CD14-positive monocyte (primary cell): ENCODE measurements around the gene POMC. TPM values are rescaled to one million over a fixed set of nuclear protein-coding genes. Genes with fewer than 3 reads are reported as not detected.

ENCODE experiments used
- DNase-seq, 3 donors: peaks; one replicate each; pipeline ENCODE4 v3.0.0-alpha.2; 2011 to 2022
- H2AFZ ChIP-seq: 2 replicates; pipeline ENCODE4 v1.6.0; 2012; ENCODE audit warnings: mild to moderate bottlenecking, low read depth, low read length, inconsistent platforms; ENCODE audit not compliant: insufficient read depth, poor library complexity, severe bottlenecking
- H3K27ac ChIP-seq, 2 donors: 1 replicate in 1 of 2; 2 replicates in 1 of 2; pipeline ENCODE4 v1.5.1; 2012 to 2013; ENCODE audit warnings: low read length in 2 of 2, control low read depth in 1 of 2, inconsistent platforms in 1 of 2, low read depth in 1 of 2, mild to moderate bottlenecking in 1 of 2
- H3K27me3 ChIP-seq, 2 donors: one replicate each; pipeline versions ENCODE4 v1.6.0 to v1.6.1; 2011 to 2013; ENCODE audit warnings: low read length in 2 of 2; ENCODE audit not compliant: control insufficient read depth in 2 of 2, insufficient read depth in 2 of 2
- H3K36me3 ChIP-seq, 2 donors: replicated peaks in 1 of 2; 1 replicate in 1 of 2; 2 replicates in 1 of 2; pipeline versions ENCODE4 v1.5.1 to v1.6.1; 2012 to 2013; ENCODE audit warnings: low read length in 2 of 2, control low read depth in 1 of 2, inconsistent platforms in 1 of 2, mild to moderate bottlenecking in 1 of 2; ENCODE audit not compliant: insufficient read depth in 2 of 2, control insufficient read depth in 1 of 2
- H3K4me1 ChIP-seq, 2 donors: 1 replicate in 1 of 2; 2 replicates in 1 of 2; pipeline versions ENCODE4 v1.5.1 to v1.6.1; 2012 to 2013; ENCODE audit warnings: low read length in 2 of 2, control low read depth in 1 of 2, inconsistent platforms in 1 of 2, mild to moderate bottlenecking in 1 of 2, moderate library complexity in 1 of 2; ENCODE audit not compliant: insufficient read depth in 2 of 2, control insufficient read depth in 1 of 2
- H3K4me2 ChIP-seq: replicated peaks from 2 replicates; pipeline ENCODE3; 2012; ENCODE audit warnings: low read length, moderate library complexity, mild to moderate bottlenecking; ENCODE audit not compliant: poor library complexity, severe bottlenecking; ENCODE audit errors: extremely low read depth
- H3K4me3 ChIP-seq, 3 experiments: fragments of 200-600 bp in 1 of 3; sonication (generic) in 1 of 3; replicated peaks in 1 of 3; 1 replicate in 2 of 3; 2 replicates in 1 of 3; pipeline ENCODE4 v1.5.1; 2011 to 2013; ENCODE audit warnings: low read length in 3 of 3, mild to moderate bottlenecking in 3 of 3, control low read depth in 2 of 3, low read depth in 2 of 3, inconsistent platforms in 1 of 3, moderate library complexity in 1 of 3
- H3K79me2 ChIP-seq: 2 replicates; pipeline ENCODE4 v1.6.0; 2012; ENCODE audit warnings: mild to moderate bottlenecking, control low read depth, inconsistent platforms, low read length, moderate library complexity; ENCODE audit not compliant: insufficient read depth
- H3K9ac ChIP-seq: 2 replicates; pipeline ENCODE4 v1.6.0; 2017; ENCODE audit warnings: low read length, mild to moderate bottlenecking; ENCODE audit not compliant: insufficient read depth, poor library complexity, severe bottlenecking
- H3K9me3 ChIP-seq, 2 donors: replicated peaks in 1 of 2; 1 replicate in 1 of 2; 2 replicates in 1 of 2; pipeline versions ENCODE4 v1.5.1 to v1.6.1; 2012 to 2013; ENCODE audit warnings: low read length in 2 of 2, control low read depth in 1 of 2; ENCODE audit not compliant: control insufficient read depth in 1 of 2, insufficient read depth in 1 of 2
- H4K20me1 ChIP-seq: 2 replicates; pipeline ENCODE4 v1.6.0; 2012; ENCODE audit warnings: mild to moderate bottlenecking, low read length, control low read depth, moderate library complexity; ENCODE audit not compliant: insufficient read depth
- H3K27ac Mint-ChIP-seq, 7 donors: one replicate each; pipeline ENCODE4 v1.8.0; 2020; ENCODE audit warnings: mild to moderate bottlenecking in 7 of 7, mixed read lengths in 7 of 7, moderate library complexity in 6 of 7, inconsistent platforms in 2 of 7
- H3K27me3 Mint-ChIP-seq, 3 donors: one replicate each; pipeline ENCODE4 v1.8.0; 2021 to 2022; ENCODE audit warnings: low read depth in 3 of 3, mild to moderate bottlenecking in 3 of 3, mixed read lengths in 3 of 3, moderate library complexity in 3 of 3, inconsistent platforms in 1 of 3
- H3K36me3 Mint-ChIP-seq, 2 donors: one replicate each; pipeline ENCODE4 v1.8.0; 2020; ENCODE audit warnings: mixed read lengths in 2 of 2, inconsistent platforms in 1 of 2, mild to moderate bottlenecking in 1 of 2
- H3K4me1 Mint-ChIP-seq: one replicate; pipeline ENCODE4 v1.8.0; 2020; ENCODE audit warnings: mild to moderate bottlenecking, mixed read lengths
- H3K4me3 Mint-ChIP-seq, 2 donors: one replicate each; pipeline ENCODE4 v1.8.0; 2020; ENCODE audit warnings: mild to moderate bottlenecking in 2 of 2, mixed read lengths in 2 of 2, moderate library complexity in 1 of 2
- H3K9me3 Mint-ChIP-seq, 7 donors: one replicate each; pipeline ENCODE4 v1.8.0; 2020 to 2022; ENCODE audit warnings: mixed read lengths in 7 of 7, mild to moderate bottlenecking in 6 of 7, moderate library complexity in 6 of 7, inconsistent platforms in 2 of 7
- WGBS: methylation state at CpG from one replicate; pipeline ENCODE4 v1.1.5; 2013; ENCODE audit warnings: missing lambda C conversion rate; ENCODE audit not compliant: insufficient coverage; 5-methylcytosine and 5-hydroxymethylcytosine counted together
- intact Hi-C, 2 donors: fragments of 100-400 bp; cut with micrococcal nuclease; formaldehyde crosslinking; loops; one replicate each; pipeline versions ENCODE4 v1.15.0 to v1.15.1; 2023
- polyA plus RNA-seq, 3 donors: library from polyadenylated mRNA; depleted of rRNA in 1 of 3; unstranded in 2 of 3; stranded (reverse) in 1 of 3; fragments of 300-500 nt in 2 of 3; fragments of >200 nt in 1 of 3; fragmentation: Illumina TruSeq in 2 of 3; gene quantifications; 1 replicate in 2 of 3; 2 replicates in 1 of 3; pipeline ENCODE4 v1.2.3, GENCODE V29; 2012 to 2021
- TF ChIP-seq, protein P1 (sequence below): fragments of 200-600 bp; IDR thresholded peaks from one replicate; pipeline ENCODE4 v1.8.0; 2022; ENCODE audit warnings: antibody characterized with exemption, mild to moderate bottlenecking

POMC gene
- polyA plus RNA-seq, 3 donors = 3.5 to 4.7 (median 4.6) TPM

DNA sequence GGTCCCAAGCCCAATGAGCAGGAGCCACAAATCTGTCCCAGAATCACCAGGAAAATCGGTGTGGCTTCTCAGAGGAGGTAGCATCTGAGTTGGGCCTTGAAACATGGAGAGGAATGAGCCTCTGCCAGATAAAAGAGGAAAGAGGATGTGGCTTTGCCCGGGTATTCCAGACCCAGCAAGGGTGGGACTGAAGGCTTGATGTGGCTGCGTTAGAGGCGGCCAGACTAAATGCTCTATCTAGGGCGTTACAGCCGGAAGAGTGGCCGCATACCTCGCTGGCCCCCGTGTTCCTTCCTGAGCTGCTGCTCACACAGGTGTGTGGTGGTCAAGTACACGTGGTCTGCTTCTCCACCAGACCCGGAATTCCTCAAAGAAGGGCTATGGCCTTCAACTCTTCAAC, 33.9 kb upstream of the POMC start:
- Mint-ChIP-seq H3K9me3 (no peaks in the 10 kb centered on the region), H3K4me3 (no peak overlapping the region), H3K36me3 (no peaks in the 10 kb centered on the region), H3K4me1 (peaks cover 13% of the 10 kb centered on the region), H3K27me3 (peaks cover 9 to 12% (median 10%) of the 10 kb centered on the region in 3 donors), H3K27ac (no peak overlapping the region)
- Histone ChIP-seq H3K9me3 (no peaks in the 10 kb centered on the region), H4K20me1 (no peaks in the 10 kb centered on the region), H3K27me3 (no peaks in the 10 kb centered on the region), H3K9ac (no peak overlapping the region), H3K36me3 (no peaks in the 10 kb centered on the region), H3K79me2 (no peaks in the 10 kb centered on the region), H3K4me3 (no peak overlapping the region), H3K27ac (no peak overlapping the region), H2AFZ (peak overlapping the region; percentile 17), H3K4me2 (no peak overlapping the region), H3K4me1 (peaks cover 6 to 8% of the 10 kb centered on the region in 2 donors)
- 7% methylated on average over 8 of the region's 11 CpGs for WGBS
- TF ChIP-seq, protein P1, sequence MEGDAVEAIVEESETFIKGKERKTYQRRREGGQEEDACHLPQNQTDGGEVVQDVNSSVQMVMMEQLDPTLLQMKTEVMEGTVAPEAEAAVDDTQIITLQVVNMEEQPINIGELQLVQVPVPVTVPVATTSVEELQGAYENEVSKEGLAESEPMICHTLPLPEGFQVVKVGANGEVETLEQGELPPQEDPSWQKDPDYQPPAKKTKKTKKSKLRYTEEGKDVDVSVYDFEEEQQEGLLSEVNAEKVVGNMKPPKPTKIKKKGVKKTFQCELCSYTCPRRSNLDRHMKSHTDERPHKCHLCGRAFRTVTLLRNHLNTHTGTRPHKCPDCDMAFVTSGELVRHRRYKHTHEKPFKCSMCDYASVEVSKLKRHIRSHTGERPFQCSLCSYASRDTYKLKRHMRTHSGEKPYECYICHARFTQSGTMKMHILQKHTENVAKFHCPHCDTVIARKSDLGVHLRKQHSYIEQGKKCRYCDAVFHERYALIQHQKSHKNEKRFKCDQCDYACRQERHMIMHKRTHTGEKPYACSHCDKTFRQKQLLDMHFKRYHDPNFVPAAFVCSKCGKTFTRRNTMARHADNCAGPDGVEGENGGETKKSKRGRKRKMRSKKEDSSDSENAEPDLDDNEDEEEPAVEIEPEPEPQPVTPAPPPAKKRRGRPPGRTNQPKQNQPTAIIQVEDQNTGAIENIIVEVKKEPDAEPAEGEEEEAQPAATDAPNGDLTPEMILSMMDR = no peak
- DNase-seq = no peak
- intact Hi-C loops = no loop called here

GRCh38 chr2:25201794-25202193, 33.4 kb upstream of the POMC start:
- DNase-seq = no peak
- H3K9me3 Mint-ChIP-seq = no peaks in the 10 kb centered on the region
- H3K27me3 Mint-ChIP-seq = peaks cover 9 to 15% (median 10%) of the 10 kb centered on the region in 3 donors
- H3K4me2 ChIP-seq = no peak overlapping the region
- H3K9me3 ChIP-seq = no peaks in the 10 kb centered on the region
- H3K9ac ChIP-seq = no peak overlapping the region
- 91% methylated on average over 6 of the region's 7 CpGs for WGBS
- no peaks in the 10 kb centered on the region for H3K36me3 ChIP-seq
- H3K36me3 Mint-ChIP-seq = no peaks in the 10 kb centered on the region
- intact Hi-C loops = no loop called here
- H3K4me1 ChIP-seq = peaks cover under 1 to 3% of the 10 kb centered on the region in 2 donors
- no peaks in the 10 kb centered on the region for H3K79me2 ChIP-seq
- no peak overlapping the region for H3K4me3 Mint-ChIP-seq
- peaks cover 9% of the 10 kb centered on the region for H3K4me1 Mint-ChIP-seq
- no peak overlapping the region for H3K4me3 ChIP-seq
- no peaks in the 10 kb centered on the region for H3K27me3 ChIP-seq
- H3K27ac Mint-ChIP-seq = no peak overlapping the region
- H4K20me1 ChIP-seq = no peaks in the 10 kb centered on the region
- no peak overlapping the region for H3K27ac ChIP-seq
- no peak overlapping the region for H2AFZ ChIP-seq
- TF ChIP-seq, protein P1 = no peak
